ENCODE measurements around the gene HELLS. TPM values are rescaled to one million over a fixed set of nuclear protein-coding genes. Genes with fewer than 3 reads are reported as not detected.

Gene HELLS
- total and polyA plus RNA-seq, 2 of the 4 experiments (the other 2 are of a cell fraction): 15.9 to 29.8 TPM

DNA sequence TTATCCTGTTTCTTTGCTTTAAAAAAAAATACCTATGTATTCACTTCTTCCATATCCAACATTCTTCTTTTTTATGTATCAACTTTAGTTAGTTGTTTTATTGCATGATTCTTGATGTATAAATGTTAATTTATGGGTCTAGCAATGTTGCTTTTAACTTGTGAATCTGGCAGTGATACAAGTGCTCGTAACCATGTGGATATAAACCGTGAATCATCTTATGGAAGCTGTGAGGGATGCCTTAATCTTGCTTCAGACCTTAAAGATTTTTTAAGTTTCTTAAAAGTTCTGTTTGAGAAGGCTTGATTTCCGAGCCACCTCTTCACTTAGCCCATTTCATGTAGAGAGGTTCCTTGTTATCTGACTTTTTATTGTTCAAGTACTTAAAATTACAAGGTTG lies 25.9 kb downstream of the HELLS start:
- Histone ChIP-seq H3K27ac (ENCODE audit: insufficient read depth, low read length) (no peak overlapping the region), H3K9me1 (ENCODE audit: insufficient read depth, low read length) (0 out of 2 replicates have a peak, but pooled peaks cover 3% of the 10 kb centered on the region), H2AK9ac (replicated peaks; ENCODE audit: low read depth, low read length, poor library complexity) (no peak overlapping the region), H3K4me1 (ENCODE audit: control insufficient read depth, insufficient read depth, low read length) (no peaks in the 10 kb centered on the region), H3K14ac (replicated peaks; ENCODE audit: low read depth, low read length) (no peak overlapping the region), H4K5ac (ENCODE audit: low read depth, low read length) (no peak overlapping the region), H3K9me3 (ENCODE audit: control insufficient read depth, insufficient read depth, low read length) (no peaks in the 10 kb centered on the region), H3K27me3 (ENCODE audit: control insufficient read depth, insufficient read depth, low read length) (no peaks in the 10 kb centered on the region), H3K23ac (ENCODE audit: low read depth, low read length) (no peak overlapping the region), H2BK15ac (ENCODE audit: low read depth, low read length) (no peak overlapping the region), H3K4me2 (ENCODE audit: low read depth, low read length) (no peak overlapping the region), H4K91ac (ENCODE audit: insufficient read depth, low read depth, low read length) (no peak overlapping the region), H2BK20ac (ENCODE audit: low read depth, low read length) (no peak overlapping the region), H2BK120ac (ENCODE audit: low read depth, low read length) (no peak overlapping the region), H3K36me3 (ENCODE audit: control insufficient read depth, insufficient read depth, low read length) (peaks cover 5% of the 10 kb centered on the region; the same call in 1 of the 2 replicates), H3K18ac (ENCODE audit: low read depth, low read length) (no peak overlapping the region), H2BK5ac (ENCODE audit: low read depth, low read length, poor library complexity, severe bottlenecking) (no peak overlapping the region), H3K56ac (ENCODE audit: extremely low read depth, insufficient read depth, low read length) (no peak overlapping the region), H4K8ac (ENCODE audit: low read depth in 2 of 2, low read length in 2 of 2) (no peak overlapping the region), H3K4me3 (ENCODE audit: insufficient read depth, low read depth, low read length) (no peak overlapping the region), H3K79me1 (ENCODE audit: low read depth in 1 of 2, low read length in 2 of 2) (no peaks in the 10 kb centered on the region), H2AFZ (replicated peaks; ENCODE audit: low read length, poor library complexity) (no peak overlapping the region), H3K4ac (ENCODE audit: low read depth, low read length) (no peak overlapping the region), H4K20me1 (ENCODE audit: insufficient read depth, low read length) (no peaks in the 10 kb centered on the region), H3K9ac (ENCODE audit: low read depth, low read length) (no peak overlapping the region), H2AK5ac (ENCODE audit: low read depth, low read length) (no peak overlapping the region)
- TF ChIP-seq BHLHE40 (IDR thresholded peaks at IDR 0.05; ENCODE audit: low read depth, low read length) (no peak), MAZ (IDR thresholded peaks at IDR 0.05; ENCODE audit: borderline replicate concordance, low read depth, low read length) (no peak), MAFK (IDR thresholded peaks at IDR 0.05; ENCODE audit: low read depth, low read length) (no peak)
- TF ChIP-seq, protein P1, sequence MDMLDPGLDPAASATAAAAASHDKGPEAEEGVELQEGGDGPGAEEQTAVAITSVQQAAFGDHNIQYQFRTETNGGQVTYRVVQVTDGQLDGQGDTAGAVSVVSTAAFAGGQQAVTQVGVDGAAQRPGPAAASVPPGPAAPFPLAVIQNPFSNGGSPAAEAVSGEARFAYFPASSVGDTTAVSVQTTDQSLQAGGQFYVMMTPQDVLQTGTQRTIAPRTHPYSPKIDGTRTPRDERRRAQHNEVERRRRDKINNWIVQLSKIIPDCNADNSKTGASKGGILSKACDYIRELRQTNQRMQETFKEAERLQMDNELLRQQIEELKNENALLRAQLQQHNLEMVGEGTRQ (IDR thresholded peaks at IDR 0.05; ENCODE audit: low read depth, low read length): no peak
- TF ChIP-seq, protein P2, sequence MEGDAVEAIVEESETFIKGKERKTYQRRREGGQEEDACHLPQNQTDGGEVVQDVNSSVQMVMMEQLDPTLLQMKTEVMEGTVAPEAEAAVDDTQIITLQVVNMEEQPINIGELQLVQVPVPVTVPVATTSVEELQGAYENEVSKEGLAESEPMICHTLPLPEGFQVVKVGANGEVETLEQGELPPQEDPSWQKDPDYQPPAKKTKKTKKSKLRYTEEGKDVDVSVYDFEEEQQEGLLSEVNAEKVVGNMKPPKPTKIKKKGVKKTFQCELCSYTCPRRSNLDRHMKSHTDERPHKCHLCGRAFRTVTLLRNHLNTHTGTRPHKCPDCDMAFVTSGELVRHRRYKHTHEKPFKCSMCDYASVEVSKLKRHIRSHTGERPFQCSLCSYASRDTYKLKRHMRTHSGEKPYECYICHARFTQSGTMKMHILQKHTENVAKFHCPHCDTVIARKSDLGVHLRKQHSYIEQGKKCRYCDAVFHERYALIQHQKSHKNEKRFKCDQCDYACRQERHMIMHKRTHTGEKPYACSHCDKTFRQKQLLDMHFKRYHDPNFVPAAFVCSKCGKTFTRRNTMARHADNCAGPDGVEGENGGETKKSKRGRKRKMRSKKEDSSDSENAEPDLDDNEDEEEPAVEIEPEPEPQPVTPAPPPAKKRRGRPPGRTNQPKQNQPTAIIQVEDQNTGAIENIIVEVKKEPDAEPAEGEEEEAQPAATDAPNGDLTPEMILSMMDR (conservative IDR thresholded peaks at IDR 0.05; ENCODE audit: low read depth, low read length): no peak
- DNase-seq (peak; percentile 58), ATAC-seq (ENCODE audit: low read depth) (no peak)
- ChIA-PET POLR2A (ENCODE audit: unreplicated experiment) (no interaction called here), CTCF (interaction anchor here (0.8 kb wide), 1 partner anchor 10 kb away, joined by 3 read pairs; no protein-coding TSS in a partner anchor)
- no CpG with 5 or more reads among the region's 3 CpGs for WGBS, 2 experiments (ENCODE audit: extremely low coverage in 2 of 2, insufficient read length in 1 of 2)
- in situ Hi-C loops (cut with MboI; ENCODE audit: low sequenced_read_pairs) (no loop called here), intact Hi-C loops (cut with micrococcal nuclease) (no loop called here), dilution Hi-C loops (cut with HindIII; ENCODE audit: low sequenced_read_pairs, unreplicated experiment) (no loop called here)
- BruUV-seq (replicated peaks): no TSS peak

All from IMR-90 (cell line).